GM19351 (cell line): ENCODE measurements around the gene PTTG2.
"Not testable (repeated sequence)": the region's sequence is repeated elsewhere in the genome, so short reads cannot be mapped to it uniquely, and the experiment has no call there.

Source experiments
- ATAC-seq: cut with Tn5 transposase; IDR thresholded peaks from one replicate; pipeline ENCODE4 v1.9.1; 2021; ENCODE audit warnings: mild to moderate bottlenecking, moderate library complexity; ENCODE audit not compliant: unreplicated experiment

PTTG2 gene

GRCh38 chr4:37953620-37954293 lies 6.4 kb upstream of the PTTG2 start:
- ATAC-seq = no peak

GRCh38 chr4:37956941-37957340 lies 3.3 kb upstream of the PTTG2 start:
- ATAC-seq = no peak

DNA sequence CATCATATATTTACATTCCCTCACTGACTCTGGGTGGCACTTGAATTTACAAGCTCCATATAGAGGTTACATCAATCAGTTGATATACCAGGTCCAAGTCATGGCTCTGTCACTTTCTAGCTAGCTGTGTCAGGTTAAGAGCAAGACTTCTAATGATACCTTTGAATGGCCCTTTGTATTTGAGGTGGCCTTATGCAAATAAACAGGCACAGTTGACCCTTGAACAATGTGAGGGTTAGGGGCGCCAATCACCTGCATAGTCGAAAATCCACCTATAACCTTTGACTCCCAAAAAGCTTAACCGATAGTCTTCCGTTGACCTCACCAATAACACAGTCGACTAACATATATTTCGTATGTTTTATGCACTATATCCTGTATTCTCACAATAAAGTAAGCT lies 1.3 kb upstream of the PTTG2 start:
- no peak for ATAC-seq

GRCh38 chr4:37960679-37961450 lies 667 bp downstream of the PTTG2 start:
- no peak for ATAC-seq

DNA sequence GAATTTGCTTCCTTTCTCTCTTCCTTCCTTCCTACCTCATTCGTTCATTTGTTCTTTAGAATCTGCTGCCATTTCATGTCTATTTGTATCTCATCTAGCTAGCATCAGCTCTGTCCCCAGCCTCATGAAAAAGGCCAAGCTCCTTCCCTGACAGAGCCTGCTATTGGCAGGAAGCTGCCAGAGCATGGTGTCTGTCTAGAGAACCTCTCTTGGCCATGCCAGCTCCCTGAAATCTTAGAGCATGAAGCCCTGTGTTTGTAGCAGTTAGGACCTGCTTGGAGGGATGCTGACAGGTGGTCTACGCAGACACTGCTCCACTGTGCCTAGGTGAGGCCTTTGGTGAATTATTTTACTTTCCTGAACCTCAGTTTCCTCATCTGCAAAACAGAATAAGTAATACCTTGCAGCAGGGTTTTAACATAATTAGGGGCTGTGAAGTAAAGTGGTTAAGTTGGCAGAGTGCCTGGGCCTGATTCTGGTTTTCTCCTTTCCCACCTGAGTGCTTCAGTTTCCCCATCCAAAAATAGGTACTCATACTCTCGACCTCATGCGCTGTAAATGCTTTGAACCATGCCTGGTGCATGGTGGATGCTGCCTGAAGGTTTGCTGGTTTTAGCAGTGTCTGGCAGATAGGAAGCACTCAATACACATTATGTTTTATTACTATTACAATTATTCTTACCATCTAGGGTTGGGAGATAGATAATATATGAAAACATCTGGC lies 4.7 kb downstream of the PTTG2 start:
- peak; percentile 71 for ATAC-seq

- ATAC-seq = no peak
Observed at GRCh38 chr4:37966044-37966443, 5.8 kb downstream of the PTTG2 start.

DNA sequence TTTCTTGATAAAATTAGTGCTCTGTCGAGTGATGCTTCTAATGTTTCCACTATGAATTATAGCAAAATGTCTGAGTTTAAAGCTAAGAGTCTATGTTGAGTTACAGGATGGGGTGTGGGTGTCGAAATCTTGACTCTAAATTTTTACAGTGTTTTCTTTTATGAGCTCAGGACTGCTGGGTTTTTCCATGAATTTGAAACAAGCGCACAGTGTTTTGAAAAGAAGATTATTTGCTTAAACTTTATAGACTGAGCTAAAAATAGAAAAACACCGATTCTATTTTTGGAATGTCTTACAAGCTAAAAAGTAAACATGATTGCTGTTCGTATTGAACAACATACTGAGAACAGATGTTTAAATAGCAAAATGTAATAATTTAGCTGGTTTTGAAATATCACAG lies 7.5 kb downstream of the PTTG2 start:
- ATAC-seq = no peak

DNA sequence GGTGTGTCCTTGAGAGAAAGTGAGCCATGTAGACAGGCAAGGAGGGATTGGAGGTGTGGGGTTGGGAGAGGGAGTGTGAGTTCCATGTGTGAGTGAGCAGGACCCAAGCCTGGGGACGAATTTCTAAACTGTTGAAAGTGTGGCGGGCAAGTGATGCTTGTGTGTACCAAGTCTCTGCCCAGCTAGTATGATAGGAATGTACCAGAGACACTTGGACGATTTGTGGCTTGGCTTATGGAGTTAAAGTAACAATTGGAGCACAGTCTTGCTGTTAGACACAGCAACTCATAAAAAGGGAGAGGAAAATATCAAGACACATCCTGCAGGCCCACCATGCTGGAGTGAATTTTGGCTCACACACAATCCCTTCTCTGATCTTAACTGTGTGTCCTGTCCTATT lies 8.5 kb downstream of the PTTG2 start:
- ATAC-seq = no peak

GRCh38 chr4:37970702-37971101 lies 10.5 kb downstream of the PTTG2 start:
- peak; percentile 50 for ATAC-seq

DNA sequence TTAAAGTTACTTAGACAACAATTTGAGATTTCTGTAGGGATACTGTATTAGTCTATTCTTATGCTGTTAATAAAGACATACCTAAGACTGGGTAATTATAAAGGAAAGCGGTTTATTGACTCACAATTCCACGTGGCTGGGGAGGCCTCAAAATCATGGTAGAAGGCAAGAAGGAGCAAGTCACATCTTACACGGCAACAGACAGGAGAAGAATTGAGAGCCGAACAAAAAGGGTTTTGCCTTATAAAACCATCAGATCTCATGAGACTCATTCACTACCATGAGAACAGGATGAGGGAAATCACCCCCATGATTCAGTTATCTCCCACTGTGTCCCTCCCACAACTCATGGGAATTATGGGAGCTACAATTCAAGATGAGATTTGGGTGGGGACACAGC lies 11.0 kb downstream of the PTTG2 start:
- ATAC-seq = no peak

DNA sequence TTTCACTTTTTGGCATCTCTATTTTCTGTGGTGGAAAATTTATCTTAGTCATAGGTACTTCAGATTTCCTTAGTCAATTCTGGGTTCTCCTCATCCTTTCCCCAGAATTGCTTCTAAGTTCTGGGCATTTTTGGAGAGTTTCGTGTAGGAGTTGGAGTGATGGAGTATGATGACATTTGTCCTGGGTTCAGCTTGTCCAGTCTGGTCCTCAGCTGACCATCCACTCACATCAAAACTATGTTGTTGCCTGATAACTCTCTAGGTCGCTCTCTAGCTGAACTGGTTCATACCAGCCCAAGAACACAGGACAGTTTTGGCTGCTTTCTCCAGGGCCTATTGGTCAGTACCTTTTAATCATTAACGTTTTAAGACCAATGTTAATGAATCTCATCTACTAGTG lies 13.2 kb downstream of the PTTG2 start:
- no peak for ATAC-seq

DNA sequence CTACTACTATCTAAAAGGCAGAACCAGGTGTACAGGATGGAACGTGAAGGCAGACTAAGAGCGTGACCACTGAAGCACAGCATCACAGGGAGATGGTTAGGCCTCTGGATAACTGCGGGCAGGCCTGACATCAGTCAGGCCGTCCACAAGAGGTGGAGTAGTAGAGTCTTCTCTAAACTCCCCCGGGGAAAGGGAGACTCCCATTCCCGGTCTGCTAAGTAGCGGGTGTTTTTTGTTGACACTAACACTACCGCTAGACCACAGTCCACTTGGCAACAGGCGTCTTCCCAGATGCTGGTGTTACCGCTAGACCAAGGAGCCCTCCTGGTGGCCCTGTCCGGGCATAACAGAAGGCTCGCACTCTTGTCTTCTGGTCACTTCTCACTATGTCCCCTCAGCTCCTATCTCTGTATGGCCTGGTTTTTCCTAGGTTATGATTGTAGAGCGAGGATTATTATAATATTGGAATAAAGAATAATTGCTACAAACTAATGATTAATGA lies 15.2 kb downstream of the PTTG2 start:
- not testable (repeated sequence) for ATAC-seq

- no peak for ATAC-seq
Observed at GRCh38 chr4:37976507-37976906, 16.3 kb downstream of the PTTG2 start.

GRCh38 chr4:37976991-37977470 lies 16.8 kb downstream of the PTTG2 start:
- ATAC-seq = peak; percentile 81

DNA sequence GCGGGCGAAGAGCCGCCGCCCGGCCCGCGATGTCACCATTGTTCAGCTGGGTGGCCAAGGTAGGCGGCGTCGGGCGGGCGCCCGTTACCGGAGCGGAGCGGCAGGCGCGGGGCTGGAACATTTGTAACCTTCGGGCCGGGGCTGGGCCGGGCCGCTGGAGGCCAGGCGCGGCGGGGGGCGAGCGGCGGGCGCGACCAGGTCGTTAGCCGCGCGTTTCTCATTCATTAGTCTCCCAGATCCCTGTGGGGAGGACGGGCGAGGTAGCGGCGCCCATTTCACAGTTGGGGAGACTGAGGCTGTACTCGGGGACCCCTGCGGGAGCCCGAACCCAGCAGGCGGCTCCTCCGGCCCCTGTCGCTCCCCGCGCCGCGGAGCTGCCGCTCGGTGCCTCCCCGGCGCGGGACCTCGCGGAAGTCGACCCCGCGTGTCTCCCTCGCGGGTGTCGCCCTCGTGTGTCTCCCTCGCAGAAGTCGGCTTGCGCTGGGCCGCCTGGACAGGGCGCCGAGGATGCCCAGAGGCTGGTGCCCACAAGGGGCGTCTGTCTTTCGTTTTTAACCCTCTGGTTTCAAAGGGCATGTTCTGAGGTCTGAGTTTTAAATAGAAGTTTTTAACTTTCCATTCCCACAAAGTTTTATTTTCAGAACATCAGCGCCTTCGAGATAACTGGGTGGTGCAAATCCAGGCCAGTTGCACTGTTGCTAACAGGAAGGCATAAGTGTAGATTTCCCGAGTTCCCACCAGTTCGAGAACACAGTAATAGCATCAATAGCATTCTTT lies 17.5 kb downstream of the PTTG2 start:
- ATAC-seq = peak; percentile 73

DNA sequence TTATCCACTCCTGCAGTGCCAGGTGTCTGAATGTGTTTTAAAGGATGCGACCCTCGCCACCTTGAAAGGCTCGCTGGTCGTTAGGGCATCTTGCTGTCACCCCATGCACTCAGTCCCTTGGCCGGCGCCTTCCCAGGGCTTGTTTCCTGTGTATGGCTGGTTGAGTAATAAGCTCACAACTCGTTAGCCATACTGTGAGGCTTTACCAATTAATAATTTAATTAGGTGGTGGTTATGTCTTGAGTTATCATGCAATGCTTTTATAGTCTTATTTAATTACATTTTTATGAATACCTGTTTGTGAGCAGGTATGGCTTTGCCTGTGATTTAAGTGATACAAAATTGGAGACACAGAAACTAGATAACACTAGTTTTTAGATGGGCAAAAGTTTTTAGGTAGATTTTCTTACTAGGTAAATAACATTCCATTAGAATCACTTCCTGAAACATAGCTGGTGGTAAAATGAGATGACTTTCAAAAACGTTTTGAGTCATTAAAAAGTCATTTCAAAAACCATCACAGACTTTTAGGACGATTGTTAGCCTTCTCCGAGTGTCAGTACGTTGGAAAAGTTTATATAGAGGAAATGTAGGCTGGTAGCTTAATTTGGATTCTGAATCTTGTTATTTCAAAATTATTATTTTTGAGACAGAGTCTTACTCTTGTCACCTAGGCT lies 18.2 kb downstream of the PTTG2 start:
- ATAC-seq = peak; percentile 24

DNA sequence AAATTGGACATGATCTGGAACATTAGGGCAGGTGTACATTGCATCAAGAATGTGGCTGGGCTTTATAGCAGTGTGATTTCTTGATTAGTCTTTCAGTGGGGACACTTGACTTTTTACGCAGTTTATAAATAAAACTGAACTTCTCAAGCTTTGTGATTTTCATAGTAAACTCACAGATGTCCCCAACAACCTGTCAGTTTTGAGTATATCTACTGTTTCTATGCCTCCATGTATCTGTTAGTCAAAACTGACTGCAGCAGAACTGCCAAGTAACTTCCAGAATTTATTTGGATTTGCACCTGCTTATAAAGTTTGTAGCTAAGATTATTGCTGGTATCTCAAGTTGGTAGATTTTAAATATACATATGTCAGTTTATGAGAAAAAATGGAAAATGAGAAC lies 20.0 kb downstream of the PTTG2 start:
- no peak for ATAC-seq

GRCh38 chr4:37981425-37981824 lies 21.2 kb downstream of the PTTG2 start:
- ATAC-seq = no peak

- no peak for ATAC-seq
Observed at GRCh38 chr4:37981844-37982720, 21.9 kb downstream of the PTTG2 start.
